ENCODE results near the gene ADAM23.

ADAM23 gene

DNA sequence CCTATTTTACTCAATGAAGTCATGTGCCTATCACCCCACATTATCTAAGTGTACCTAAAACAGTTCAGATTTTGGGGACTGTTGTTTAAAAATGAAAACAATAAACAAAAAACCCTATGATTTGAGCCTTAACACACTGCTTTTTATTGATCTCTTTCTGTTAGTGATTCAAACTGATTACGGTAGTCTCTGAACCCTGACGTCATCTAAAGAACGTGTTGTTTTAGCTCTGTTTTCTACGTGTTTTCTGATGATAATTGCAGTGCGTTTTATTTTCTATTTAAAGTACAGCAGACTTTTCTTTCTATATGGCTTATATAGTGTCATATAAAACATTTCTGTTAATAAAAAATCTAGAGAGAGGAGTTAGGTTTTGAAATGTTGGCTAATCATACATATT, 105.1 kb downstream of the ADAM23 start:
- no peak overlapping the region for H3K27ac ChIP-seq (ENCODE audit: low read depth, low read length)
- no peak overlapping the region for H3K4me3 ChIP-seq (ENCODE audit: low read depth in 1 of 5, low read length in 5 of 5)
- no peaks in the 10 kb centered on the region for H3K27me3 ChIP-seq (ENCODE audit: control insufficient read depth in 5 of 5, insufficient read depth in 4 of 5, low read length in 5 of 5)
- no peaks in the 10 kb centered on the region for H3K36me3 ChIP-seq (ENCODE audit: control insufficient read depth in 5 of 5, insufficient read depth in 5 of 5, low read length in 5 of 5)
- H3K9ac ChIP-seq (ENCODE audit: low read length in 5 of 5) = no peak overlapping the region
- H3K9me3 ChIP-seq (ENCODE audit: control insufficient read depth in 5 of 5, low read length in 5 of 5) = no peaks in the 10 kb centered on the region
- H3K4me1 ChIP-seq (ENCODE audit: control insufficient read depth in 5 of 5, insufficient read depth in 5 of 5, low read length in 5 of 5) = no peaks in the 10 kb centered on the region

DNA sequence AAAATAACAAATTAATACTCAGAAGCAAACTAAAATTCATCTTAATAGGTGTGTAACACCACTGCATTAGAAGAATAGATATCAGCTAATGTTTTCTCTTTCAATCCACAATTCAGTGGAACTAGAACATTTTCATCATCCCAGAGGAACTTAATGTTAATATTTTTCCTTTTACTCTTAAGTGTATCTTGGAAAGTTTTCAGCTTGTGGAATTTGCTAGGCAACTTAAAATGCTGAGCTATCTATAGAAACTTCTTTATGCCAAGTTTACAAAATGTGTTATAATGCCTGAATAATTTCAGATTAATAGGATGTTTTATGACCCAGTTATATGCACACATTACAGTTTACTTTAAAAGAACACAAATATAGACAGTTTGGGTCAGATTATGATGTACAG, 112.4 kb downstream of the ADAM23 start:
- H3K9ac ChIP-seq (ENCODE audit: low read length in 5 of 5) = no peak overlapping the region
- no peaks in the 10 kb centered on the region for H3K4me1 ChIP-seq (ENCODE audit: control insufficient read depth in 5 of 5, insufficient read depth in 5 of 5, low read length in 5 of 5)
- H3K27me3 ChIP-seq (ENCODE audit: control insufficient read depth in 5 of 5, insufficient read depth in 4 of 5, low read length in 5 of 5) = no peaks in the 10 kb centered on the region
- H3K9me3 ChIP-seq (ENCODE audit: control insufficient read depth in 5 of 5, low read length in 5 of 5) = no peaks in the 10 kb centered on the region
- no peak overlapping the region for H3K4me3 ChIP-seq (ENCODE audit: low read depth in 1 of 5, low read length in 5 of 5)
- H3K36me3 ChIP-seq (ENCODE audit: control insufficient read depth in 5 of 5, insufficient read depth in 5 of 5, low read length in 5 of 5) = no peaks in the 10 kb centered on the region
- no peak overlapping the region for H3K27ac ChIP-seq (ENCODE audit: low read depth, low read length)

DNA sequence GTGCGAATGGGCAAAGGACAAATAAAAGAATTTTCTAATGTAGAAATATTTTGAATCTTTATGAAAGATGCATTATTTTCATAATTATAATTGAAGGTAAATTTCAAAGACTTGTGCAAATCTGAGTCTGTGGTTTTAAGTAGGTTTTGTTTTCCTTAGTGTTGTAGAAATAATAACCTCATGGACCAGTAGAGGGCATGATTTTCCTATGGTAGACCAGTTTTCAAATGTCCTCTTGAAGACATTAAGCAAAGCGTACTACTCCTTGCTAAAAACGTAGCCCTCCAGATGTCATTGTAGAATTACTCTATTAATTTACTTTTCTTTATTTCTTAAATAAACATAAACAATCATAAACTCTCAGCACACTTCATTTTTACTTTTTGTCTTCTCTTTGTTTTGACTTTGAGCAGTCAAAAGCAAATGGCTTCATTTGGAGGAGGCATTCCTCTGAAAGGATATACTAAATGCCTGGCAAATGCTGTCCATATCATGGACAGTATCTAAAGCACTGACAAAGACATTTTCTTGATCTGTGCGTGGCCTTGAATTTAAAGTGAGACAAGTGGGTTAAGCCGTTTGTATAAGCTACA, 113.1 kb downstream of the ADAM23 start:
- H3K9ac ChIP-seq (ENCODE audit: low read length in 5 of 5) = no peak overlapping the region
- H3K9me3 ChIP-seq (ENCODE audit: control insufficient read depth in 5 of 5, low read length in 5 of 5) = no peaks in the 10 kb centered on the region
- H3K27ac ChIP-seq (ENCODE audit: low read depth, low read length) = no peak overlapping the region
- H3K4me3 ChIP-seq (ENCODE audit: low read depth in 1 of 5, low read length in 5 of 5) = no peak overlapping the region
- H3K27me3 ChIP-seq (ENCODE audit: control insufficient read depth in 5 of 5, insufficient read depth in 4 of 5, low read length in 5 of 5) = no peaks in the 10 kb centered on the region
- no peaks in the 10 kb centered on the region for H3K36me3 ChIP-seq (ENCODE audit: control insufficient read depth in 5 of 5, insufficient read depth in 5 of 5, low read length in 5 of 5)
- H3K4me1 ChIP-seq (ENCODE audit: control insufficient read depth in 5 of 5, insufficient read depth in 5 of 5, low read length in 5 of 5) = no peaks in the 10 kb centered on the region

DNA sequence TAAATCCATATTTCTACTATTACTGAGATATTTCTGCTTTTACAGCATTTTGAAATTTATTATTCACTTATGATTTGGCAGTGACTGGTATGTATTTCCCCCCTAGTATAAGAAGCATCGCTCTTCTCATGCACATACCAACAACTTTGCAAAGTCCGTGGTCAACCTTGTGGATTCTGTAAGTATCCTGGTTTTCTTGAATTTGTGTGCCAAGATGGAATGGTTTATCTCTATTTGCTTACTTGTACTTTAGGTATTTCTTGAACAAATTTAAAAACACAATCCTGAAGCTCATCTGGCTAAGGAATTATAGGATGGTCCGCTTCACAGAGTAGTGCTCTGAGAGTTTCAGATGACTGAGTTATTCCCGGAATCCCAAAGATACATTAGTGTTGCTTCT, 114.0 kb downstream of the ADAM23 start:
- no peaks in the 10 kb centered on the region for H3K9me3 ChIP-seq (ENCODE audit: control insufficient read depth in 5 of 5, low read length in 5 of 5)
- H3K9ac ChIP-seq (ENCODE audit: low read length in 5 of 5) = no peak overlapping the region
- no peak overlapping the region for H3K27ac ChIP-seq (ENCODE audit: low read depth, low read length)
- H3K36me3 ChIP-seq (ENCODE audit: control insufficient read depth in 5 of 5, insufficient read depth in 5 of 5, low read length in 5 of 5) = no peaks in the 10 kb centered on the region
- H3K4me3 ChIP-seq (ENCODE audit: low read depth in 1 of 5, low read length in 5 of 5) = no peak overlapping the region
- no peaks in the 10 kb centered on the region for H3K4me1 ChIP-seq (ENCODE audit: control insufficient read depth in 5 of 5, insufficient read depth in 5 of 5, low read length in 5 of 5)
- H3K27me3 ChIP-seq (ENCODE audit: control insufficient read depth in 5 of 5, insufficient read depth in 4 of 5, low read length in 5 of 5) = no peaks in the 10 kb centered on the region

DNA sequence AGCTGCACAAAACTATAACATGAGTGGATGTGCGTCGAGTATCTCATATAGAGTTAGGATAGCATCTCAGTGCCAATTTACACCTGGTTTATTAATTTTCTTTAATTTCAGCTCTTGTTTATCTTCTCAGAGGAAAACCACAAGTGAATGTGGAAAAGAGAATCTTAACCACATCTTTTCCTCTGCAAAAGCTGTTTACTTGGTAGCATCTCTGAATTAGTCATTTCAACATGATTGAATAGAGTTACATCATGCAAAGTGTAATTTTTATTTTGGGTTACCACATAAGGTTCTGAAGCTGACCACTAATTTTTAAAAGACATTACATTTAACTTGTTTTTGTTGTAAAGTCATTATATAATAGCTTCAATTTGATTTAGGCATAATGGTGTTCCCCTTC, 115.2 kb downstream of the ADAM23 start:
- H3K9ac ChIP-seq (ENCODE audit: low read length in 5 of 5) = no peak overlapping the region
- no peaks in the 10 kb centered on the region for H3K4me1 ChIP-seq (ENCODE audit: control insufficient read depth in 5 of 5, insufficient read depth in 5 of 5, low read length in 5 of 5)

DNA sequence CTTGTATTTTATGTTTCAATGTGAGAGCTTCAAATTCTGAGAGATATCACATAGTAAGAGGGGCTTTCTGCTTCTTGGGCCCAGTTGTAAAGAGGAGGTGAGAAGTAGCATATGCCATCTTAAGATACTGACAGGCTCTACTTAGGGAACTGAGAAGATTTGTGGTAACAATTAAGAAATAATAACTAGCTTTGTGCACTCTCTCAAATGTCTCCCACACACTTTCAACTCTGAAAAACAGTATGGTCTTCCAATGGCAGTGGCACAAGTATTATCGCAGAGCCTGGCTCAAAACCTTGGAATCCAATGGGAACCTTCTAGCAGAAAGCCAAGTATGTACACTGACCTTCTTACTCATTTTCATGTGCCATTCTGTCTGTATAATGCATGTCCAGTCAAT, 118.6 kb downstream of the ADAM23 start:
- no peaks in the 10 kb centered on the region for H3K36me3 ChIP-seq (ENCODE audit: control insufficient read depth in 5 of 5, insufficient read depth in 5 of 5, low read length in 5 of 5)
- H3K27ac ChIP-seq (ENCODE audit: low read depth, low read length) = no peak overlapping the region
- no peaks in the 10 kb centered on the region for H3K27me3 ChIP-seq (ENCODE audit: control insufficient read depth in 5 of 5, insufficient read depth in 4 of 5, low read length in 5 of 5)
- H3K4me3 ChIP-seq (ENCODE audit: low read depth in 1 of 5, low read length in 5 of 5) = no peak overlapping the region
- no peaks in the 10 kb centered on the region for H3K4me1 ChIP-seq (ENCODE audit: control insufficient read depth in 5 of 5, insufficient read depth in 5 of 5, low read length in 5 of 5)
- H3K9ac ChIP-seq (ENCODE audit: low read length in 5 of 5) = no peak overlapping the region
- no peaks in the 10 kb centered on the region for H3K9me3 ChIP-seq (ENCODE audit: control insufficient read depth in 5 of 5, low read length in 5 of 5)

More for the DNA sequence above, 115.2 kb downstream of the ADAM23 start:
- H3K27ac ChIP-seq (ENCODE audit: low read depth, low read length) = no peak overlapping the region
- no peaks in the 10 kb centered on the region for H3K9me3 ChIP-seq (ENCODE audit: control insufficient read depth in 5 of 5, low read length in 5 of 5)
- H3K36me3 ChIP-seq (ENCODE audit: control insufficient read depth in 5 of 5, insufficient read depth in 5 of 5, low read length in 5 of 5) = no peaks in the 10 kb centered on the region
- H3K27me3 ChIP-seq (ENCODE audit: control insufficient read depth in 5 of 5, insufficient read depth in 4 of 5, low read length in 5 of 5) = no peaks in the 10 kb centered on the region
- no peak overlapping the region for H3K4me3 ChIP-seq (ENCODE audit: low read depth in 1 of 5, low read length in 5 of 5)

DNA sequence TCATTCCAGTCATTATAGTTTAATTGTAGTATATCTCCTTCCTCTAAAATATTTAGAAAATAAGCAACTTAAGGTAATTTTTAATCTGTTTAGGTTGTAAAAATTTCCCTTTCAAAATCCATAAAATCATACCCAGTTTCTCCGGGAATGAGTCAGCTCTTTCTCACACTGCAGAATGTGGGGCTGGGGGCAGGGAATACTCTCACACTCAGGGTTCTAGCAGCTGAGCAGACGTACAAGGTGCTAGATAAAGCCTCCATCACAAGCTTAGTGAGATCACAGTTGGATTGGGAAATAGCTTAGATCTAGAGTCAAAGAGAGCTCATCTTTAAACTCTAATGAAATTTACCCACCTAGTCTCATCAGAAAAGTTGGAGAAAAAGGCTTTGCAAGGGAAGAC, 119.0 kb downstream of the ADAM23 start:
- Histone ChIP-seq H3K27me3 (ENCODE audit: control insufficient read depth in 5 of 5, insufficient read depth in 4 of 5, low read length in 5 of 5) (no peaks in the 10 kb centered on the region), H3K27ac (ENCODE audit: low read depth, low read length) (no peak overlapping the region), H3K9ac (ENCODE audit: low read length in 5 of 5) (no peak overlapping the region), H3K4me3 (ENCODE audit: low read depth in 1 of 5, low read length in 5 of 5) (no peak overlapping the region), H3K36me3 (ENCODE audit: control insufficient read depth in 5 of 5, insufficient read depth in 5 of 5, low read length in 5 of 5) (no peaks in the 10 kb centered on the region), H3K4me1 (ENCODE audit: control insufficient read depth in 5 of 5, insufficient read depth in 5 of 5, low read length in 5 of 5) (no peaks in the 10 kb centered on the region), H3K9me3 (ENCODE audit: control insufficient read depth in 5 of 5, low read length in 5 of 5) (no peaks in the 10 kb centered on the region)

DNA sequence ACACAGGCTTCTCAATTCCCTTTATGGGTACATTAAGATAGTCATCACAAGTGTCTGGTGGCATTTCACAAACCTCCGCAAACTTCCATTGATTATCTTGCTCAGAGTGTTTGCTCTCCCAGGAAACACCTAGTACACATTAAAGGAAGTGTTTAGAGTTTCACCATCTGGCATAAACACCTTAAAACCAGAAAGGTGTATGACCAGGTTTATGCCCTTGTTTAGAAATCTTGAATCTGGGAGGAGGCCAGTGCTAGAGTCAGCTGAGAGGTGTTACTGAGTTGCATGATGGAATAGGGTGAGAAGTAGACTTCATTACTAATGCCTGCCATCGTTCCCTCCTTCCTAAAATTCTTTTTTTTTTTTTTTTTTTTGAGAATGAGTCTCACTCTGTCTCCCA, 120.0 kb downstream of the ADAM23 start:
- Histone ChIP-seq H3K27ac (ENCODE audit: low read depth, low read length) (no peak overlapping the region), H3K9me3 (ENCODE audit: control insufficient read depth in 5 of 5, low read length in 5 of 5) (no peaks in the 10 kb centered on the region), H3K36me3 (ENCODE audit: control insufficient read depth in 5 of 5, insufficient read depth in 5 of 5, low read length in 5 of 5) (no peaks in the 10 kb centered on the region), H3K27me3 (ENCODE audit: control insufficient read depth in 5 of 5, insufficient read depth in 4 of 5, low read length in 5 of 5) (no peaks in the 10 kb centered on the region), H3K9ac (ENCODE audit: low read length in 5 of 5) (no peak overlapping the region), H3K4me3 (ENCODE audit: low read depth in 1 of 5, low read length in 5 of 5) (no peak overlapping the region), H3K4me1 (ENCODE audit: control insufficient read depth in 5 of 5, insufficient read depth in 5 of 5, low read length in 5 of 5) (no peaks in the 10 kb centered on the region)

DNA sequence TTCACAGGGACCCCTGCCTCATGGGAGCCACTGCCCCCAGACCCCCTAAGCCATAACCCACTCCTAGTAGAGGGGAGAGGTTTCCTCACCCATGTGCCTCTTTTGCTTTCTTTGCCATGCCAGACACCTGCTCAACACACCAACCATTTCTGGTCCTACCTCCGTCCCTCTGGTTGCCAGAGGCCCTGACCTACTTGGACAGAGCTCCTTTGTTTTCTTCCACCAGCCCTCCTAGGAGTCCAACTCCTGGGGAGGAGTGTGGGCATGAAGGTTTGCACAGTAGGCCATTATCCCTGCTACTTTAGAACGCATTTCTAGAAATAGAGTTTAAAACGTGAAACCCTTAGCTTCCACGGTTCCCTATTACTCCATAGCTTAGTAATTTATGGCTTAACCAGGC, 122.3 kb downstream of the ADAM23 start:
- Histone ChIP-seq H3K9me3 (ENCODE audit: control insufficient read depth in 5 of 5, low read length in 5 of 5) (no peaks in the 10 kb centered on the region), H3K36me3 (ENCODE audit: control insufficient read depth in 5 of 5, insufficient read depth in 5 of 5, low read length in 5 of 5) (no peaks in the 10 kb centered on the region), H3K4me3 (ENCODE audit: low read depth in 1 of 5, low read length in 5 of 5) (no peak overlapping the region), H3K4me1 (ENCODE audit: control insufficient read depth in 5 of 5, insufficient read depth in 5 of 5, low read length in 5 of 5) (no peaks in the 10 kb centered on the region), H3K9ac (ENCODE audit: low read length in 5 of 5) (no peak overlapping the region), H3K27ac (ENCODE audit: low read depth, low read length) (no peak overlapping the region), H3K27me3 (ENCODE audit: control insufficient read depth in 5 of 5, insufficient read depth in 4 of 5, low read length in 5 of 5) (peaks cover 0 to 2% (median 0%) of the 10 kb centered on the region in 5 donors)

DNA sequence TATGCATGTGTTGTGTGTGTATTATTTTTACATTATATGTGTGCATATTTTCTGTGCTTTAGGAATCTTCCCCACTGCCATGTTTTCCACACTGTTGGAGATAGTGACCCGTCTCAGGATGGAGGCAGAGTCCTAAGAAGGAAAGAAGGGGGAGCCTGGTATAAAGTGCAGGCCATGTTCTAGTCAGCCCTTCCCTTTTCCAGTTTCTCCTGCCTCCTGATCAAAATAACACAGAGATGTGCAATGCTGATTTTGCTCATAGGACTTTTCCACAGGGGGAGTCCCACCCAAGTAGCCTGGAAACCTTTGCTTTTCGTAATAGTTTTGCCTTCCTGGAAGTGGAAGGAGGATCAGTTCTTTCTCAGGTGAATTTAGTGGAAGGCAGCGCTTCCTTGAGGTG, 126.1 kb downstream of the ADAM23 start:
- Histone ChIP-seq H3K27me3 (ENCODE audit: control insufficient read depth in 5 of 5, insufficient read depth in 4 of 5, low read length in 5 of 5) (peaks cover 0 to 2% (median 0%) of the 10 kb centered on the region in 5 donors), H3K36me3 (ENCODE audit: control insufficient read depth in 5 of 5, insufficient read depth in 5 of 5, low read length in 5 of 5) (no peaks in the 10 kb centered on the region), H3K27ac (ENCODE audit: low read depth, low read length) (no peak overlapping the region), H3K9ac (ENCODE audit: low read length in 5 of 5) (no peak overlapping the region), H3K9me3 (ENCODE audit: control insufficient read depth in 5 of 5, low read length in 5 of 5) (no peaks in the 10 kb centered on the region), H3K4me3 (ENCODE audit: low read depth in 1 of 5, low read length in 5 of 5) (no peak overlapping the region), H3K4me1 (ENCODE audit: control insufficient read depth in 5 of 5, insufficient read depth in 5 of 5, low read length in 5 of 5) (no peaks in the 10 kb centered on the region)

DNA sequence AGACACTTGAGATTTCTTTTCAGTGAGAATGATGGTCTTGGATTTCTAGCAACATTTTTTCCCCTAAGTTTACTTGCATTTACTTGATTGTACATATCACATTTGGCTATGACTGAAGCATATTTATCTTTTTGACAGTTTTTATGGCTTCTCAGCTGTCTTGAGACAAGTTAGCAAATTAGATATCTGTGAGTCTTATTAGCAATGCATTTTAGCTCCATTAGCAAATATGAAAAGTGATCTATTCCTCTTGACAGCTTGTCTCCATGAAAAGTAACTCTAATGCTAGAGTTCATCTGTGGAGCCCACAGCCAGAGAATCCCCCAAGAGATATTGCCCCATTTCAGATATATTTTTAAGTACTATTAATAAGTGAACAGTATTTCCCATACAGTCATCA, 126.9 kb downstream of the ADAM23 start:
- Histone ChIP-seq H3K27ac (ENCODE audit: low read depth, low read length) (no peak overlapping the region), H3K4me1 (ENCODE audit: control insufficient read depth in 5 of 5, insufficient read depth in 5 of 5, low read length in 5 of 5) (no peaks in the 10 kb centered on the region), H3K9me3 (ENCODE audit: control insufficient read depth in 5 of 5, low read length in 5 of 5) (no peaks in the 10 kb centered on the region), H3K9ac (ENCODE audit: low read length in 5 of 5) (no peak overlapping the region), H3K36me3 (ENCODE audit: control insufficient read depth in 5 of 5, insufficient read depth in 5 of 5, low read length in 5 of 5) (no peaks in the 10 kb centered on the region), H3K4me3 (ENCODE audit: low read depth in 1 of 5, low read length in 5 of 5) (no peak overlapping the region), H3K27me3 (ENCODE audit: control insufficient read depth in 5 of 5, insufficient read depth in 4 of 5, low read length in 5 of 5) (peaks cover 0 to 2% (median 0%) of the 10 kb centered on the region in 5 donors)
